ENCODE data around the gene ICAM5. TPM values are rescaled to one million over a fixed set of nuclear protein-coding genes. Genes with fewer than 3 reads are reported as not detected.
"Not testable (repeated sequence)": the region's sequence is repeated elsewhere in the genome, so short reads cannot be mapped to it uniquely, and the experiment has no call there.

The ICAM5 gene
- total RNA-seq, 1 donor from 2014 or later = 3.8 TPM

DNA sequence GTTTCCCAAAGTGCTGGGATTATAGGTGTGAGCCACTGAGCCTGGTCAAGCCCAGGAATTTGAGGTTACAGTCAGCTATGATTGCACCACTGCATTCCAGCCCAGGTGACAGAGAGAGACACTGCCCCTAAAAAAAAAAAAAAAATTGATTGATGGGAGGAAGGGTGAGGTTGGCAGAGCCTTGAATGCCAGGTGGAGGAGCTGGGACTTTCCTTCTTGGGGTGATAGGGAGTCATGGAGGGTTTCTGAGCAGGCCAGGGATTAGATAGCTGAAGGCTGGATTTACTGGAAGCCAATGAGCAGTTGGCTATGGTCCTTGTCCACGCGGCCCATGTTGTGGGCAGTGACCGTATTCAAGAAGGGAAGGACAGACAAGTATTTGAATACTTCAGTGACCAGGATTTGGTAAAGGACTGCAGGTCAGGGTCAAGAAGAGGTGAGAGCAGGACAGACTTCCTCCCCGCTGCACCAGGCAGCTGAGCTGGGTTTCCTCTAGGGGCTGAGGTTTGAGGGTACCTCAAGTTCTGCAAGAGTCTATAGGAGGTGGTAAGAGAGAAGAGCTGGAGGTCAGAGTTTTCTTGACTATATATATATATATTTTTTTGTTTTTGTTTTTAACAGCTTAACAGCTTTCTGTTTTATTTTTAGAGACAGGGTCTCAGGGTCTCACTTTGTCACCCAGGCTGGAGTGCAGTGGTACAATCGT lies 9.9 kb upstream of the ICAM5 start:
- DNase-seq = no peak
- Mint-ChIP-seq H3K36me3 (ENCODE audit: low read depth) (peaks cover 60% of the 10 kb centered on the region), H3K9me3 (no peaks in the 10 kb centered on the region), H3K4me1 (peaks cover 22% of the 10 kb centered on the region), H3K4me3 (no peak overlapping the region), H3K27ac (peak overlapping the region; percentile 74), H3K27me3 (no peaks in the 10 kb centered on the region)
- intact Hi-C loops (cut with micrococcal nuclease) = no loop called here

DNA sequence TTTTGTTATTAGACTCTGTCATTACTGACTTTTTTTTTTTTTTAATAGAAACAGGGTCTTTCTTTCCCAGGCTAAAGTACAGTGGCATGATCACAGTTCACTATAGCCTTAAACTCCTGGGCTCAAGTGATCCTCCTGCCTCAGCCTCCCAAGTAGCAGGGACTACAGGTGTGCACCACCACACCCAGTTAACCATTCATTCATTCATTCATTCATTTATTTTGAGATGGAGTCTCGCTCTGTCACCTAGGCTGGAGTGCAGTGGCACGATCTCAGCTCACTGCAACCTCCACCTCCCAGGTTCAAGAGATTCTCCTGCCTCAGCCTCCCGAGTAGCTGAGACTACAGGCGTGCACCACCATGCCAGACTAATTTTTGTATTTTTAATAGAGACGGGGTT lies 7.7 kb upstream of the ICAM5 start:
- H3K4me3 Mint-ChIP-seq; DNase-seq; H3K27me3 Mint-ChIP-seq; intact Hi-C loops (cut with micrococcal nuclease); H3K9me3 Mint-ChIP-seq; H3K27ac Mint-ChIP-seq: not testable (repeated sequence)
- Mint-ChIP-seq H3K4me1 (peaks cover 41% of the 10 kb centered on the region), H3K36me3 (ENCODE audit: low read depth) (peaks cover 70% of the 10 kb centered on the region)

DNA sequence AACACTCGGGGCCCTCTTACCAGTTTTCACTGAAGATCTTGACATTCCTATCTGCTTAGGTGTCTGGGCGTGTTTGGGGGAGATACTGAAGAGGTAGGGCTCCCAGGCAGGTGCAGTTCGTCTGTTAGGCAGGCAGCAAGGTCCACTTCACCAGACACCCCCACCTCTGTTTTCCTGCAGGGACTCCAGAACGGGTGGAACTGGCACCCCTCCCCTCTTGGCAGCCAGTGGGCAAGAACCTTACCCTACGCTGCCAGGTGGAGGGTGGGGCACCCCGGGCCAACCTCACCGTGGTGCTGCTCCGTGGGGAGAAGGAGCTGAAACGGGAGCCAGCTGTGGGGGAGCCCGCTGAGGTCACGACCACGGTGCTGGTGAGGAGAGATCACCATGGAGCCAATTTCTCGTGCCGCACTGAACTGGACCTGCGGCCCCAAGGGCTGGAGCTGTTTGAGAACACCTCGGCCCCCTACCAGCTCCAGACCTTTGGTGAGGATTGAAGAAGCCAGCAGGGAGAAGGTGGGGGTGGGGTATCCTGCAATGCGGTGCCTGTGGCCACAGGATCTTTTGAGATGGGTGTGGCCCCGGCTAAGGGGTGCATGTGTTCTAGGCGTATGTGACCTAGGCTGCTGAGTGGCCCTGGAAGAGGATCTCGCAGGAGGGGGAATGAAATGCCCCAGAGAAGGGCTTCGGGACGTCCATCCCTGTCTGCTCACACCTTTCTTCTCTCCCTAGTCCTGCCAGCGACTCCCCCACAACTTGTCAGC lies 6.3 kb upstream of the ICAM5 start:
- Mint-ChIP-seq H3K27me3 (peaks cover 4% of the 10 kb centered on the region), H3K36me3 (ENCODE audit: low read depth) (peaks cover 57% of the 10 kb centered on the region), H3K27ac (no peak overlapping the region), H3K9me3 (no peaks in the 10 kb centered on the region), H3K4me3 (no peak overlapping the region), H3K4me1 (peaks cover 45% of the 10 kb centered on the region)
- intact Hi-C loops (cut with micrococcal nuclease) = no loop called here
- DNase-seq = no peak

- no peak overlapping the region for H3K27ac Mint-ChIP-seq
- H3K4me1 Mint-ChIP-seq = peaks cover 46% of the 10 kb centered on the region
Observed at GRCh38 chr19:10284065-10284959, 5.4 kb upstream of the ICAM5 start.

DNA sequence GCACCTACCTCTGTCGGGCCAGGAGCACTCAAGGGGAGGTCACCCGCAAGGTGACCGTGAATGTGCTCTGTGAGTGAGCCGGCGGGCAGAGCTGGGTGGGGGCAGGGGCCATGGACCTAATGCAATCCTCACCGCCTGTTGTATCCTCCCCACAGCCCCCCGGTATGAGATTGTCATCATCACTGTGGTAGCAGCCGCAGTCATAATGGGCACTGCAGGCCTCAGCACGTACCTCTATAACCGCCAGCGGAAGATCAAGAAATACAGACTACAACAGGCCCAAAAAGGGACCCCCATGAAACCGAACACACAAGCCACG lies 4.8 kb upstream of the ICAM5 start:
- no peaks in the 10 kb centered on the region for H3K9me3 Mint-ChIP-seq

More at GRCh38 chr19:10284065-10284959, 5.4 kb upstream of the ICAM5 start:
- Mint-ChIP-seq H3K36me3 (ENCODE audit: low read depth) (peaks cover 52% of the 10 kb centered on the region), H3K27me3 (peaks cover 10% of the 10 kb centered on the region), H3K4me3 (no peak overlapping the region), H3K9me3 (no peaks in the 10 kb centered on the region)
- DNase-seq = no peak
- intact Hi-C loops (cut with micrococcal nuclease) = no loop called here

DNA sequence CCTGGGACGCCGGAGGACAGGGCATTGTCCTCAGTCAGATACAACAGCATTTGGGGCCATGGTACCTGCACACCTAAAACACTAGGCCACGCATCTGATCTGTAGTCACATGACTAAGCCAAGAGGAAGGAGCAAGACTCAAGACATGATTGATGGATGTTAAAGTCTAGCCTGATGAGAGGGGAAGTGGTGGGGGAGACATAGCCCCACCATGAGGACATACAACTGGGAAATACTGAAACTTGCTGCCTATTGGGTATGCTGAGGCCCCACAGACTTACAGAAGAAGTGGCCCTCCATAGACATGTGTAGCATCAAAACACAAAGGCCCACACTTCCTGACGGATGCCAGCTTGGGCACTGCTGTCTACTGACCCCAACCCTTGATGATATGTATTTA lies 4.4 kb upstream of the ICAM5 start:
- H3K9me3 Mint-ChIP-seq = no peaks in the 10 kb centered on the region
- peak overlapping the region; percentile 12 for H3K4me3 Mint-ChIP-seq
- H3K27ac Mint-ChIP-seq = peak overlapping the region; percentile 7
- peaks cover 14% of the 10 kb centered on the region for H3K27me3 Mint-ChIP-seq
- H3K4me1 Mint-ChIP-seq = peaks cover 45% of the 10 kb centered on the region
- peaks cover 46% of the 10 kb centered on the region for H3K36me3 Mint-ChIP-seq (ENCODE audit: low read depth)
- intact Hi-C loops (cut with micrococcal nuclease) = no loop called here
- DNase-seq = no peak

More for the DNA sequence above, 4.8 kb upstream of the ICAM5 start:
- Mint-ChIP-seq H3K27ac (peak overlapping the region; percentile 7), H3K36me3 (ENCODE audit: low read depth) (peaks cover 49% of the 10 kb centered on the region), H3K27me3 (peaks cover 10% of the 10 kb centered on the region), H3K4me1 (peaks cover 42% of the 10 kb centered on the region), H3K4me3 (peak overlapping the region; percentile 12)
- no peak for DNase-seq
- intact Hi-C loops (cut with micrococcal nuclease) = no loop called here

DNA sequence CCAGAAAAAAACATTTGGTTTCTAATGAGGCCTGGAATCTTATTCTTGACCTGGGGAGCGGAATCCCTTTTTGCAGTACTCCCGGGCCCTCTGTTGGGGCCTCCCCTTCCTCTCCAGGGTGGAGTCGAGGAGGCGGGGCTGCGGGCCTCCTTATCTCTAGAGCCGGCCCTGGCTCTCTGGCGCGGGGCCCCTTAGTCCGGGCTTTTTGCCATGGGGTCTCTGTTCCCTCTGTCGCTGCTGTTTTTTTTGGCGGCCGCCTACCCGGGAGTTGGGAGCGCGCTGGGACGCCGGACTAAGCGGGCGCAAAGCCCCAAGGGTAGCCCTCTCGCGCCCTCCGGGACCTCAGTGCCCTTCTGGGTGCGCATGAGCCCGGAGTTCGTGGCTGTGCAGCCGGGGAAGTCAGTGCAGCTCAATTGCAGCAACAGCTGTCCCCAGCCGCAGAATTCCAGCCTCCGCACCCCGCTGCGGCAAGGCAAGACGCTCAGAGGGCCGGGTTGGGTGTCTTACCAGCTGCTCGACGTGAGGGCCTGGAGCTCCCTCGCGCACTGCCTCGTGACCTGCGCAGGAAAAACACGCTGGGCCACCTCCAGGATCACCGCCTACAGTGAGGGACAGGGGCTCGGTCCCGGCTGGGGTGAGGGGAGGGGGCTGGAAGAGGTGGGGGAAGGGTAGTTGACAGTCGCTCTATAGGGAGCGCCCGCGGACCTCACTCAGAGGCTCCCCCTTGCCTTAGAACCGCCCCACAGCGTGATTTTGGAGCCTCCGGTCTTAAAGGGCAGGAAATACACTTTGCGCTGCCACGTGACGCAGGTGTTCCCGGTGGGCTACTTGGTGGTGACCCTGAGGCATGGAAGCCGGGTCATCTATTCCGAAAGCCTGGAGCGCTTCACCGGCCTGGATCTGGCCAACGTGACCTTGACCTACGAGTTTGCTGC lies 2.7 kb upstream of the ICAM5 start, which contains the start of gene ICAM4:
Gene ICAM4 (plus strand): TSS at position 153 of the 935 bp plus-strand sequence. CDS start 58 bp downstream, at position 211.
- Mint-ChIP-seq H3K27ac (peak within 1 kb of the TSS; percentile 26), H3K9me3 (no peaks in the 10 kb centered on the region), H3K4me1 (peaks cover 59% of the 10 kb centered on the region), H3K4me3 (peak within 1 kb of the TSS; percentile 67), H3K36me3 (ENCODE audit: low read depth) (peaks cover 35% of the 10 kb centered on the region), H3K27me3 (peaks cover 30% of the 10 kb centered on the region)
- peak; percentile 88 for DNase-seq
- intact Hi-C loops (cut with micrococcal nuclease) = loop anchor here (1.0 kb wide), 2 partner anchors 8 to 17 kb away; no protein-coding TSS in a partner anchor

GRCh38 chr19:10288662-10289166 lies 1.0 kb upstream of the ICAM5 start:
- Mint-ChIP-seq H3K36me3 (ENCODE audit: low read depth) (peaks cover 26% of the 10 kb centered on the region), H3K9me3 (no peaks in the 10 kb centered on the region), H3K27me3 (peaks cover 41% of the 10 kb centered on the region), H3K4me3 (peak overlapping the region; percentile 88), H3K4me1 (peaks cover 72% of the 10 kb centered on the region), H3K27ac (peak overlapping the region; percentile 66)
- DNase-seq = peak; percentile 82
- intact Hi-C loops (cut with micrococcal nuclease) = no loop called here

GRCh38 chr19:10289167-10289835 lies 451 bp upstream of the ICAM5 start:
- H3K4me3 Mint-ChIP-seq = peak overlapping the region; percentile 88
- peaks cover 73% of the 10 kb centered on the region for H3K4me1 Mint-ChIP-seq
- H3K27me3 Mint-ChIP-seq = peaks cover 42% of the 10 kb centered on the region
- DNase-seq = peak; percentile 88
- H3K36me3 Mint-ChIP-seq (ENCODE audit: low read depth) = peaks cover 22% of the 10 kb centered on the region
- intact Hi-C loops (cut with micrococcal nuclease) = no loop called here
- peak overlapping the region; percentile 66 for H3K27ac Mint-ChIP-seq
- no peaks in the 10 kb centered on the region for H3K9me3 Mint-ChIP-seq

GRCh38 chr19:10290357-10290875 lies 664 bp downstream of the ICAM5 start:
- peaks cover 14% of the 10 kb centered on the region for H3K36me3 Mint-ChIP-seq (ENCODE audit: low read depth)
- H3K4me1 Mint-ChIP-seq = peaks cover 70% of the 10 kb centered on the region
- no peaks in the 10 kb centered on the region for H3K9me3 Mint-ChIP-seq
- peaks cover 47% of the 10 kb centered on the region for H3K27me3 Mint-ChIP-seq
- peak overlapping the region; percentile 88 for H3K4me3 Mint-ChIP-seq
- H3K27ac Mint-ChIP-seq = peak overlapping the region; percentile 78
- peak; percentile 74 for DNase-seq
- intact Hi-C loops (cut with micrococcal nuclease) = loop anchor here (1.0 to 5.0 kb wide), 3 partner anchors 20 to 277 kb away; partner anchors contain the start of genes CDKN2D and KRI1

GRCh38 chr19:10290876-10291553 lies 1.3 kb downstream of the ICAM5 start:
- Mint-ChIP-seq H3K27ac (peak overlapping the region; percentile 78), H3K4me3 (peak overlapping the region; percentile 88), H3K9me3 (no peaks in the 10 kb centered on the region), H3K4me1 (peaks cover 70% of the 10 kb centered on the region), H3K36me3 (ENCODE audit: low read depth) (peaks cover 11% of the 10 kb centered on the region), H3K27me3 (peaks cover 52% of the 10 kb centered on the region)
- DNase-seq = peak; percentile 88
- intact Hi-C loops (cut with micrococcal nuclease) = loop anchor here (1.0 to 5.0 kb wide), 3 partner anchors 21 to 276 kb away; partner anchors contain the start of genes CDKN2D and KRI1
